K562 (cell line): ENCODE results near the gene AQP2. TPM values are rescaled to one million over a fixed set of nuclear protein-coding genes. Genes with fewer than 3 reads are reported as not detected.
A peak's percentile ranks its signal among the peaks of the same experiment; 100 is the strongest.

Experiments
- ATF3 ChIP-seq, 2 experiments: fragments of 450-650 bp in 1 of 2; sonication (generic) in 1 of 2; formaldehyde crosslinking in 1 of 2; IDR thresholded peaks in 1 of 2; conservative IDR thresholded peaks in 1 of 2; 2 replicates each; pipeline versions ENCODE4 v1.6.1 to v1.8.1; 2016 to 2023; ENCODE audit warnings: mild to moderate bottlenecking in 2 of 2, moderate library complexity in 2 of 2, inconsistent platforms in 1 of 2, missing genetic modification reagents in 1 of 2
- CBFA2T3 ChIP-seq: fragments of 450-650 bp; IDR thresholded peaks from 2 replicates; pipeline ENCODE4 v1.6.1; 2017
- CBX3 ChIP-seq, 2 experiments: IDR thresholded peaks; 1 replicate in 1 of 2; 2 replicates in 1 of 2; pipeline ENCODE4 v1.6.1; 2012; ENCODE audit warnings: inconsistent platforms in 2 of 2, low read length in 2 of 2, borderline replicate concordance in 1 of 2, control low read depth in 1 of 2
- HCFC1 ChIP-seq: IDR thresholded peaks from 2 replicates; pipeline ENCODE4 v1.6.1; 2012; ENCODE audit warnings: low read depth, low read length, improper control_type of control experiment
- ID3 ChIP-seq, 2 experiments: fragments of 250-450 bp in 1 of 2; fragments of 450-650 bp in 1 of 2; sonication (Bioruptor Pico) in 1 of 2; IDR thresholded peaks; 2 replicates each; pipeline versions ENCODE4 v1.6.1 to v1.8.0; 2016 to 2021; ENCODE audit warnings: mild to moderate bottlenecking in 2 of 2, moderate library complexity in 2 of 2, missing compliant biosample characterization in 1 of 2, missing genetic modification characterization in 1 of 2
- IRF9 ChIP-seq: fragments of 450-650 bp; IDR thresholded peaks from 2 replicates; pipeline ENCODE4 v1.6.1; 2016; ENCODE audit warnings: missing biosample characterization, missing genetic modification characterization
- KLF6 ChIP-seq: fragments of 250-450 bp; sonication (Bioruptor Pico); IDR thresholded peaks from 2 replicates; pipeline ENCODE4 v1.4.0; 2020; ENCODE audit warnings: mild to moderate bottlenecking, moderate library complexity, borderline replicate concordance
- MYC ChIP-seq, 2 experiments: fragments of 250-450 bp in 1 of 2; sonication (Bioruptor Pico) in 1 of 2; IDR thresholded peaks; 2 replicates each; pipeline versions ENCODE4 v1.5.1 to v1.6.1; 2012 to 2021; ENCODE audit warnings: low read depth in 2 of 2, borderline replicate concordance in 1 of 2, improper control_type of control experiment in 1 of 2, low read length in 1 of 2, mild to moderate bottlenecking in 1 of 2, moderate library complexity in 1 of 2
- NCOA1 ChIP-seq: fragments of 450-650 bp; IDR thresholded peaks from 2 replicates; pipeline ENCODE4 v1.6.1; 2016; ENCODE audit warnings: low read depth
- NUFIP1 ChIP-seq: fragments of 450-650 bp; IDR thresholded peaks from 2 replicates; pipeline ENCODE4 v1.6.1; 2018; ENCODE audit not compliant: partially characterized antibody
- RCOR1 ChIP-seq, 2 experiments: IDR thresholded peaks; 2 replicates each; pipeline ENCODE4 v1.6.1; 2012; ENCODE audit warnings: low read depth in 2 of 2, low read length in 2 of 2, borderline replicate concordance in 1 of 2, improper control_type of control experiment in 1 of 2
- RNF219 ChIP-seq: fragments of 250-450 bp; sonication (Bioruptor Pico); IDR thresholded peaks from 2 replicates; pipeline ENCODE4 v1.5.0; 2022; ENCODE audit warnings: mild to moderate bottlenecking
- SAFB2 ChIP-seq: fragments of 200-400 bp; formaldehyde crosslinking; IDR thresholded peaks from 2 replicates; pipeline ENCODE4 v1.6.1; 2018; ENCODE audit warnings: borderline replicate concordance, low read length, low read depth, moderate library complexity; ENCODE audit not compliant: severe bottlenecking
- SMC3 ChIP-seq: conservative IDR thresholded peaks from 2 replicates; pipeline ENCODE4 v1.6.1; 2011; ENCODE audit warnings: low read depth, low read length, improper control_type of control experiment; ENCODE audit not compliant: insufficient read depth
- ZNF217 ChIP-seq: sonication (generic); formaldehyde crosslinking; IDR thresholded peaks from 2 replicates; pipeline ENCODE4 v1.8.0; 2022; ENCODE audit warnings: mild to moderate bottlenecking, missing genetic modification reagents
- ZNF324 ChIP-seq: fragments of 250-450 bp; sonication (Bioruptor Pico); IDR thresholded peaks from 2 replicates; pipeline ENCODE4 v1.4.0; 2020; ENCODE audit warnings: mild to moderate bottlenecking
- ZNF778 ChIP-seq: fragments of 450-650 bp; formaldehyde crosslinking; IDR thresholded peaks from 2 replicates; pipeline ENCODE4 v1.4.0; 2020; ENCODE audit warnings: mild to moderate bottlenecking, moderate library complexity
- ZSCAN29 ChIP-seq: fragments of 450-650 bp; IDR thresholded peaks from 2 replicates; pipeline ENCODE4 v1.6.1; 2017
- polyA plus RNA-seq, 8 experiments: library from polyadenylated mRNA; depleted of rRNA in 4 of 8; stranded (reverse) in 5 of 8; unstranded in 3 of 8; fragments of >200 nt; fragmentation: Nextera tagmentation in 2 of 8; fragmentation: Illumina TruSeq in 1 of 8; extraction: Ambion mirVana in 2 of 8; extraction: Trizol in 1 of 8; gene quantifications; 2 replicates each; pipeline versions ENCODE4 v1.2.1 to v1.2.3, GENCODE V29; 2011 to 2014; ENCODE audit warnings: inconsistent platforms in 1 of 8, missing spikeins in 1 of 8
- total RNA-seq, 7 experiments: library from RNA; depleted of rRNA in 6 of 7; stranded (reverse); fragments of >200 nt in 6 of 7; fragmentation: Illumina TruSeq in 2 of 7; extraction: Trizol in 2 of 7; gene quantifications; 2 replicates each; pipeline versions ENCODE4 v1.2.1 to v1.2.3, GENCODE V29; 2011 to 2021; ENCODE audit warnings: low replicate concordance in 1 of 7
- TF ChIP-seq, protein P1 (sequence below): sonication (generic); formaldehyde crosslinking; IDR thresholded peaks from 2 replicates; pipeline ENCODE4 v1.8.0; 2023; ENCODE audit warnings: mild to moderate bottlenecking, missing genetic modification reagents

AQP2 gene
- total and polyA plus RNA-seq, 9 of the 15 experiments (the other 6 are each of a cell fraction or from before 2014, with no cell fraction given): not detected

- TF ChIP-seq ZNF778 (CRISPR knock-in tag) (no peak), ATF3 (IDR thresholded peaks at IDR 0.05) (no peak), ATF3 (CRISPR knock-in tag; conservative IDR thresholded peaks at IDR 0.05) (0 out of 2 replicates have a peak, but pooled peaks have one; percentile 7), CBX3 (IDR thresholded peaks at IDR 0.05; ENCODE audit: borderline replicate concordance in 1 of 2, low read length in 2 of 2) (peak in 1 of 2 experiments; percentile 48; a peak in 1 of 3 replicates), NCOA1 (no peak), IRF9 (tag) (no peak), ZNF217 (CRISPR knock-in tag) (no peak), KLF6 (peak; percentile 26; the same call in 1 of the 2 replicates), SMC3 (peak; percentile 89), NUFIP1 (no peak), CBFA2T3 (no peak), SAFB2 (no peak), RCOR1 (IDR thresholded peaks at IDR 0.05; ENCODE audit: borderline replicate concordance in 1 of 2, low read depth in 2 of 2, low read length in 2 of 2) (no peak; a peak in 2 of 4 replicates), RNF219 (CRISPR knock-in tag) (no peak), ID3 (CRISPR knock-in tag; IDR thresholded peaks at IDR 0.05) (no peak), ID3 (tag; IDR thresholded peaks at IDR 0.05) (peak; percentile 14; the same call in 1 of the 2 replicates), HCFC1 (no peak; the same call in 1 of the 2 replicates), ZNF324 (0 out of 2 replicates have a peak, but pooled peaks have one; percentile 9), ZSCAN29 (no peak), MYC (IDR thresholded peaks at IDR 0.05; ENCODE audit: low read depth, low read length) (peak; percentile 59; the same call in 1 of the 2 replicates), MYC (CRISPR knock-in tag; IDR thresholded peaks at IDR 0.05; ENCODE audit: borderline replicate concordance, low read depth) (no peak)
- TF ChIP-seq, protein P1, sequence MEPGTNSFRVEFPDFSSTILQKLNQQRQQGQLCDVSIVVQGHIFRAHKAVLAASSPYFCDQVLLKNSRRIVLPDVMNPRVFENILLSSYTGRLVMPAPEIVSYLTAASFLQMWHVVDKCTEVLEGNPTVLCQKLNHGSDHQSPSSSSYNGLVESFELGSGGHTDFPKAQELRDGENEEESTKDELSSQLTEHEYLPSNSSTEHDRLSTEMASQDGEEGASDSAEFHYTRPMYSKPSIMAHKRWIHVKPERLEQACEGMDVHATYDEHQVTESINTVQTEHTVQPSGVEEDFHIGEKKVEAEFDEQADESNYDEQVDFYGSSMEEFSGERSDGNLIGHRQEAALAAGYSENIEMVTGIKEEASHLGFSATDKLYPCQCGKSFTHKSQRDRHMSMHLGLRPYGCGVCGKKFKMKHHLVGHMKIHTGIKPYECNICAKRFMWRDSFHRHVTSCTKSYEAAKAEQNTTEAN: no peak
Measured at GRCh38 chr12:49967042-49967776, 16.7 kb downstream of the AQP2 start (continued).
